ENCODE data around the gene MICAL3.

Gene MICAL3

GRCh38 chr22:17952273-17952801, 72.0 kb downstream of the MICAL3 start:
- Histone ChIP-seq H3K27ac (ENCODE audit: poor library complexity, severe bottlenecking) (peak overlapping the region; percentile 60), H3K9me3 (ENCODE audit: severe bottlenecking) (no peaks in the 10 kb centered on the region), H3K27me3 (ENCODE audit: insufficient read depth, poor library complexity, severe bottlenecking) (no peaks in the 10 kb centered on the region), H3K4me3 (ENCODE audit: severe bottlenecking) (no peak overlapping the region), H3K4me1 (ENCODE audit: insufficient read depth, poor library complexity, severe bottlenecking) (peaks cover 26% of the 10 kb centered on the region), H3K36me3 (ENCODE audit: low read depth) (no peaks in the 10 kb centered on the region)
- no peak for ATAC-seq (ENCODE audit: low read depth)
- DNase-seq (ENCODE audit: low spot score): no peak
- TF ChIP-seq CTCF (IDR thresholded peaks at IDR 0.05; ENCODE audit: poor library complexity, severe bottlenecking): no peak

- no peak for ATAC-seq (ENCODE audit: low read depth)
- H3K4me1 ChIP-seq (ENCODE audit: insufficient read depth, poor library complexity, severe bottlenecking): peaks cover 35% of the 10 kb centered on the region
- DNase-seq (ENCODE audit: low spot score): no peak
- H3K9me3 ChIP-seq (ENCODE audit: severe bottlenecking): no peaks in the 10 kb centered on the region
- H3K36me3 ChIP-seq (ENCODE audit: low read depth): no peaks in the 10 kb centered on the region
- H3K4me3 ChIP-seq (ENCODE audit: severe bottlenecking): no peak overlapping the region
- H3K27ac ChIP-seq (ENCODE audit: poor library complexity, severe bottlenecking): peak overlapping the region; percentile 60
- no peak for TF ChIP-seq CTCF (IDR thresholded peaks at IDR 0.05; ENCODE audit: poor library complexity, severe bottlenecking)
- H3K27me3 ChIP-seq (ENCODE audit: insufficient read depth, poor library complexity, severe bottlenecking): no peaks in the 10 kb centered on the region
These were observed 73.0 kb downstream of the MICAL3 start for GRCh38 chr22:17951315-17951714.

- peak; percentile 22; the same call in 1 of the 3 replicates for ATAC-seq (ENCODE audit: low read depth)
These were observed 73.6 kb downstream of the MICAL3 start for GRCh38 chr22:17950651-17951214.

GRCh38 chr22:17949642-17950473, 74.5 kb downstream of the MICAL3 start:
- ATAC-seq (ENCODE audit: low read depth) (no peak), DNase-seq (ENCODE audit: low spot score) (no peak)
- Histone ChIP-seq H3K36me3 (ENCODE audit: low read depth) (no peaks in the 10 kb centered on the region), H3K27ac (ENCODE audit: poor library complexity, severe bottlenecking) (peak overlapping the region; percentile 60), H3K27me3 (ENCODE audit: insufficient read depth, poor library complexity, severe bottlenecking) (no peaks in the 10 kb centered on the region), H3K4me3 (ENCODE audit: severe bottlenecking) (no peak overlapping the region), H3K4me1 (ENCODE audit: insufficient read depth, poor library complexity, severe bottlenecking) (peaks cover 39% of the 10 kb centered on the region), H3K9me3 (ENCODE audit: severe bottlenecking) (no peaks in the 10 kb centered on the region)
- TF ChIP-seq CTCF (IDR thresholded peaks at IDR 0.05; ENCODE audit: poor library complexity, severe bottlenecking): no peak

More at GRCh38 chr22:17950651-17951214, 73.6 kb downstream of the MICAL3 start:
- Histone ChIP-seq H3K4me3 (ENCODE audit: severe bottlenecking) (no peak overlapping the region), H3K27ac (ENCODE audit: poor library complexity, severe bottlenecking) (peak overlapping the region; percentile 60), H3K4me1 (ENCODE audit: insufficient read depth, poor library complexity, severe bottlenecking) (peaks cover 39% of the 10 kb centered on the region), H3K27me3 (ENCODE audit: insufficient read depth, poor library complexity, severe bottlenecking) (no peaks in the 10 kb centered on the region), H3K9me3 (ENCODE audit: severe bottlenecking) (no peaks in the 10 kb centered on the region), H3K36me3 (ENCODE audit: low read depth) (no peaks in the 10 kb centered on the region)
- DNase-seq (ENCODE audit: low spot score): no peak
- TF ChIP-seq CTCF (IDR thresholded peaks at IDR 0.05; ENCODE audit: poor library complexity, severe bottlenecking): no peak
